Peyer's patch (tissue), 4 donors: ENCODE data around the gene ATP2C2. TPM values are rescaled to one million over a fixed set of nuclear protein-coding genes. Genes with fewer than 3 reads are reported as not detected.

ENCODE experiments used
- DNase-seq, 3 donors: peaks; one replicate each; pipeline ENCODE4 v3.0.0-alpha.2; 2017 to 2019
- H3K27ac ChIP-seq, 4 donors: fragments of 200-600 bp; sonication (generic); one replicate each; pipeline ENCODE4 v1.5.1; 2016 to 2019
- H3K27me3 ChIP-seq, 2 donors: fragments of 200-600 bp; sonication (generic); one replicate each; pipeline ENCODE4 v1.5.1; 2019
- H3K36me3 ChIP-seq, 3 donors: fragments of 200-600 bp; sonication (generic); one replicate each; pipeline ENCODE4 v1.5.1; 2016 to 2019
- H3K4me1 ChIP-seq, 4 donors: fragments of 200-600 bp; sonication (generic); one replicate each; pipeline ENCODE4 v1.5.1; 2016 to 2019
- H3K4me3 ChIP-seq, 4 donors: fragments of 200-600 bp; sonication (generic); 1 replicate in 3 of 4; 2 replicates in 1 of 4; pipeline ENCODE4 v1.5.1; 2016 to 2019; ENCODE audit warnings: mild to moderate bottlenecking in 1 of 4
- H3K9me3 ChIP-seq, 4 donors: fragments of 200-600 bp; sonication (generic); one replicate each; pipeline ENCODE4 v1.5.1; 2016 to 2019; ENCODE audit warnings: mild to moderate bottlenecking in 1 of 4
- CTCF ChIP-seq, 6 experiments: fragments of 450-650 bp in 4 of 6; fragments of 200-600 bp in 2 of 6; sonication (generic) in 1 of 6; IDR thresholded peaks; one replicate each; pipeline ENCODE4 v1.5.1; 2017 to 2019; ENCODE audit warnings: antibody characterized with exemption in 6 of 6, mild to moderate bottlenecking in 3 of 6, moderate library complexity in 1 of 6
- POLR2A ChIP-seq, 2 donors: fragments of 450-650 bp; IDR thresholded peaks; one replicate each; pipeline ENCODE4 v1.5.1; 2017; ENCODE audit warnings: antibody characterized with exemption in 2 of 2, mild to moderate bottlenecking in 2 of 2, moderate library complexity in 2 of 2
- total RNA-seq, 4 donors: library from RNA; depleted of rRNA; stranded (reverse); fragments of >200 nt; gene quantifications; one replicate each; pipeline ENCODE4 v1.1.0, GENCODE V29; 2016

The ATP2C2 gene
- total RNA-seq, 4 donors from 2014 or later, result 84.2 to 148 (median 115) TPM

- Histone ChIP-seq H3K36me3 (no peaks in the 10 kb centered on the region), H3K27me3 (no peaks in the 10 kb centered on the region), H3K4me1 (peaks cover 0 to 21% (median 10%) of the 10 kb centered on the region in 4 donors), H3K4me3 (no peak overlapping the region), H3K9me3 (no peaks in the 10 kb centered on the region), H3K27ac (peak overlapping the region in 3 of 4 donors; percentile 6 to 75 (median 72))
- DNase-seq, result no peak
- TF ChIP-seq POLR2A (IDR thresholded peaks at IDR 0.05) (no peak), CTCF (IDR thresholded peaks at IDR 0.05) (no peak)
Observed at GRCh38 chr16:84513666-84514065, 145.3 kb downstream of the ATP2C2 start.

Other genes starting within 250 kb of the ATP2C2 start
- 10 to 100 TPM in 3 of 4 donors, 1 to 10 TPM in 1; 8.4 to 25.0 (median 10.8) TPM for gene HSDL1, start 223.4 kb upstream of the ATP2C2 start, total RNA-seq
- gene DNAAF1, start 223.2 kb upstream of the ATP2C2 start, total RNA-seq, result not detected
- 100 to 1,000 TPM in 2 of 4 donors, 10 to 100 TPM in 2; 61.3 to 169 (median 97.0) TPM for gene TAF1C, start 181.5 kb upstream of the ATP2C2 start, total RNA-seq
- 1 to 10 TPM in 1 of 4 donors, not detected in 3; 1.8 TPM for gene ADAD2, start 177.4 kb upstream of the ATP2C2 start, total RNA-seq
- not detected for gene KCNG4, start 128.5 kb upstream of the ATP2C2 start, total RNA-seq
- gene WFDC1, start 73.7 kb upstream of the ATP2C2 start, total RNA-seq, result 10 to 100 TPM in 2 of 4 donors, 1 to 10 TPM in 2; 1.9 to 35.5 (median 10.1) TPM
- gene MEAK7, start 136.1 kb downstream of the ATP2C2 start, total RNA-seq, result 10 to 100 TPM in 3 of 4 donors, 1 to 10 TPM in 1; 7.4 to 54.3 (median 47.0) TPM
- gene COTL1, start 249.5 kb downstream of the ATP2C2 start, total RNA-seq, result 10 to 100 TPM; 29.6 to 84.2 (median 43.1) TPM